Calu3 (cell line): Measurements from ENCODE around the gene ACAA1. TPM values are rescaled to one million over a fixed set of nuclear protein-coding genes. Genes with fewer than 3 reads are reported as not detected.

Source experiments
- BruUV-seq: library from RNA; stranded (reverse); fragments of 400-500 nt; replicated peaks from 2 replicates; lab custom pipeline; 2021; lab: Mats Ljungman, UMichigan
- CTCF ChIA-PET: fragments of 300-600 bp; sonication (Branson Sonifier 250); formaldehyde crosslinking; loops from one replicate; lab custom pipeline; 2022; ENCODE audit warnings: antibody characterized with exemption; lab: Charles Lee
- DNase-seq: peaks from one replicate; pipeline ENCODE4 v3.0.0; 2022
- H3K27ac Mint-ChIP-seq: one replicate; pipeline ENCODE4 v1.8.0; 2022; ENCODE audit warnings: mixed read lengths; ENCODE audit not compliant: unreplicated experiment
- H3K27me3 Mint-ChIP-seq: one replicate; pipeline ENCODE4 v1.8.0; 2022; ENCODE audit warnings: mixed read lengths; ENCODE audit not compliant: unreplicated experiment
- H3K36me3 Mint-ChIP-seq: one replicate; pipeline ENCODE4 v1.8.0; 2022; ENCODE audit warnings: mild to moderate bottlenecking, moderate library complexity, mixed read lengths; ENCODE audit not compliant: insufficient read depth, unreplicated experiment
- H3K4me1 Mint-ChIP-seq: one replicate; pipeline ENCODE4 v1.8.0; 2022; ENCODE audit warnings: mild to moderate bottlenecking, low read depth, mixed read lengths; ENCODE audit not compliant: unreplicated experiment
- H3K4me3 Mint-ChIP-seq: one replicate; pipeline ENCODE4 v1.8.0; 2022; ENCODE audit warnings: mild to moderate bottlenecking, low read depth, moderate library complexity, mixed read lengths; ENCODE audit not compliant: unreplicated experiment
- H3K9me3 Mint-ChIP-seq: one replicate; pipeline ENCODE4 v1.8.0; 2022; ENCODE audit warnings: low read depth, mixed read lengths; ENCODE audit not compliant: unreplicated experiment
- intact Hi-C: fragments of 100-400 bp; cut with micrococcal nuclease; formaldehyde crosslinking; loops from one replicate; pipeline ENCODE4 v1.10.0; 2022; ENCODE audit not compliant: unreplicated experiment
- total RNA-seq: library from RNA; stranded (reverse); gene quantifications from 2 replicates; pipeline ENCODE4 v1.2.3, GENCODE V29; 2022
- TF ChIP-seq, protein P1 (sequence below): fragments of 200-600 bp; IDR thresholded peaks from one replicate; pipeline ENCODE4 v1.8.0; 2022; ENCODE audit warnings: antibody characterized with exemption; ENCODE audit not compliant: unreplicated experiment

The ACAA1 gene
- total RNA-seq, 1 experiment from 2014 or later: 64.5 TPM

DNA sequence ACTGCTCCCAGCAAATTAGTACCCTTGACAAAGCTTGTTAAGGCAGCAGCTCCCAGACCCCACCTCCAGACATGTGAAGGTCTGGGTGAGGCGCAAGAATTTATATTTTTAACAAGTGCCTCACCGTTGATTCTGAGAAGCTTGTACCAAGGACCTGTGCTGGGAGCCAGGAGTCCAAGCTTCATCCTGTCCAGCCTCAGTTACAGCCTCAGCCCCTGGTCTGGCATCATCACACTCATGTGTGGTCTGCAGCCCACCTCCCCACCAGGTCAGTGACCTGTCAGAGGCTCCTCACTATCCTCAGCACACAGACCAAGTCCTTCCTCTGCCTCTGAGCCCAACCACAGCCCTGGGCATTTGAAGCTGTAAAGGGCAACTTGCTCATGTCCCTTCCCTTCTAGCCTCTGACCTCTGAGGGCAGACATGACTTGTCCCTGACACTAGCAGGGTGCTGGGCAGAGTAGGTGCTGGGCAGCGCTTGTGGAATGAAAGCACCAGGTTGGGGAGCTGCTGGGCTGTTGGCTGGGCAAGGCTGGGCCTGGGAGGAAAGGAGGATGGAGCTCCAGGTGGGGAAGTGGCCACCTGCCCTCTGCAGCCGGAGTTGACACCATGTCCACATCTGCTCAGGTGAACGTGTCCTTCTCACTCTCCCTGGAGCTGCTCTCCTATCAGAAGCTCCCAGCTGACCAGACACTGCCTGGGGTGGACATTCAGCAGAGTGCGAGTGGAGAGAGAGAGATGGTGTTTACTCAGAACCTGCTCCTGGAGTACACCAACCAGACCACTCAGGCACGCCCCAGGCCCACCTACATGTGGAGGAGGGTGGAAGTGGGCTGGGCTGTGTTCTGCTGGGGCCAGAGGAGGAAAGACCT lies 16.9 kb downstream of the ACAA1 start:
- Mint-ChIP-seq H3K4me3 (no peak overlapping the region), H3K27me3 (peaks cover 13% of the 10 kb centered on the region), H3K9me3 (no peaks in the 10 kb centered on the region), H3K36me3 (peaks cover 59% of the 10 kb centered on the region), H3K4me1 (peaks cover 9% of the 10 kb centered on the region), H3K27ac (peak overlapping the region; percentile 30)
- BruUV-seq: no TSS peak
- TF ChIP-seq, protein P1, sequence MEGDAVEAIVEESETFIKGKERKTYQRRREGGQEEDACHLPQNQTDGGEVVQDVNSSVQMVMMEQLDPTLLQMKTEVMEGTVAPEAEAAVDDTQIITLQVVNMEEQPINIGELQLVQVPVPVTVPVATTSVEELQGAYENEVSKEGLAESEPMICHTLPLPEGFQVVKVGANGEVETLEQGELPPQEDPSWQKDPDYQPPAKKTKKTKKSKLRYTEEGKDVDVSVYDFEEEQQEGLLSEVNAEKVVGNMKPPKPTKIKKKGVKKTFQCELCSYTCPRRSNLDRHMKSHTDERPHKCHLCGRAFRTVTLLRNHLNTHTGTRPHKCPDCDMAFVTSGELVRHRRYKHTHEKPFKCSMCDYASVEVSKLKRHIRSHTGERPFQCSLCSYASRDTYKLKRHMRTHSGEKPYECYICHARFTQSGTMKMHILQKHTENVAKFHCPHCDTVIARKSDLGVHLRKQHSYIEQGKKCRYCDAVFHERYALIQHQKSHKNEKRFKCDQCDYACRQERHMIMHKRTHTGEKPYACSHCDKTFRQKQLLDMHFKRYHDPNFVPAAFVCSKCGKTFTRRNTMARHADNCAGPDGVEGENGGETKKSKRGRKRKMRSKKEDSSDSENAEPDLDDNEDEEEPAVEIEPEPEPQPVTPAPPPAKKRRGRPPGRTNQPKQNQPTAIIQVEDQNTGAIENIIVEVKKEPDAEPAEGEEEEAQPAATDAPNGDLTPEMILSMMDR: no peak
- DNase-seq: no peak
- intact Hi-C loops: loop anchor here (5.0 kb wide), 2 partner anchors 127 to 177 kb away; no protein-coding TSS in a partner anchor
- CTCF ChIA-PET: interaction anchor here (0.6 to 0.7 kb wide), 2 partner anchors 338 to 650 kb away, joined by 3 read pairs; no protein-coding TSS in a partner anchor

DNA sequence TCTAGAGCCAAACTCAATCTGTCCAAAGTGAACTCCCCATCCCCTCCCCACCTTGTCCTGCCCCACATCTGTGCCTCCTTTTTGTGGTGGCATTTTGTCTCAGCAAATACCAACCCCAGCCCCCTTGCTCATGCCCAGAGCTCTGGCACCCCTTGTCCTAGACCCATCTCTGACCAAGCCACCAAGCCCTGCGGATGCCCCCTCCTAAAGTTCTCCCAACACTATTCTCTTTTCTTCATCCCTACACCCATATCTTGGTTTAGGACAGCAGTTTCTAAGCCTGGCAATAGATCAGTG lies 17.7 kb downstream of the ACAA1 start:
- BruUV-seq: no TSS peak
- TF ChIP-seq, protein P1: no peak
- no peak for DNase-seq
- Mint-ChIP-seq H3K36me3 (peaks cover 58% of the 10 kb centered on the region), H3K27me3 (peaks cover 13% of the 10 kb centered on the region), H3K4me1 (peaks cover 9% of the 10 kb centered on the region), H3K9me3 (no peaks in the 10 kb centered on the region), H3K4me3 (no peak overlapping the region), H3K27ac (no peak overlapping the region)
- intact Hi-C loops: loop anchor here (5.0 kb wide), 2 partner anchors 128 to 178 kb away; no protein-coding TSS in a partner anchor
- CTCF ChIA-PET: interaction anchor here (0.7 kb wide), 1 partner anchor 339 kb away, joined by 3 read pairs; no protein-coding TSS in a partner anchor

DNA sequence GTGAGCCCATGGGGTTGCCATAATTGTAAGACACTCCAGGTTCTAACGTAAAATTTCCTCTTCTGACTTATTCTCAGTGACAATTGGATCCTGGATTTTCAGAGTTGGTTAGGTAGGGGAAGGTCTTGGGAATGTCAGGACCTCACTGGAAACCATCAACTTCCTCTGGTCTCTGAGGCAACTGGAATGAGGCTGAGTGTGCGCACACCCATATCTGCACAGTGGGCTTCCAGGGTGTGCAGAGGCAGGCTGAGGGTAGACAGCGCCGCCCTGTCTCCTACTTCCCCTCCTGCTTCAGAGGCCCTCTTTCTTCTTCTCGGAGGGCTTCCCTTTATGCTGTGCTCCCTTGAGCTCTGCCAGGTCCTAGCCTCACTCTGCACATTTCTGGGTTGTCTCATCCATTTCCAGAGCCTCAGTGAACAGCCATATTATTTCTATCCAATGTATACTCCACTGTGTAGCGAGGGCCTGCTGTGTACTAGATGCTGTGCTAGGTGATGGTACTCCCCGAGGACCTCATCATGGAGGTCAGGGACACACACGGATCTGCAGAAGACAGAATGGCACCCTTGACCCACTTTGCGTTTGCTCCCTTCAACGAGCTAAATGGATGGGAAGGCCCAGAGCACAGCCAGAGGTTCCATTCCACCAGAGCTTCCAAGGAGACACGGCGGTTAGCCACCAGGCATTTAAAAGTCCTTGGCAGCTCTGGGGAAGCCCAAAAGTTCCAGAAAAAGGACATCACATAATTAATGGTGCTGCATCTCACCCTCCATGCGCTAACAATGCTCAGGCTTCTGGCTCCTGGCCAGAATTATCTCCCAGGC lies 18.3 kb downstream of the ACAA1 start:
- DNase-seq: no peak
- no TSS peak for BruUV-seq
- Mint-ChIP-seq H3K4me1 (peaks cover 9% of the 10 kb centered on the region), H3K36me3 (peaks cover 58% of the 10 kb centered on the region), H3K4me3 (no peak overlapping the region), H3K27ac (no peak overlapping the region), H3K9me3 (no peaks in the 10 kb centered on the region), H3K27me3 (peaks cover 13% of the 10 kb centered on the region)
- intact Hi-C loops: loop anchor here (5.0 kb wide), 2 partner anchors 129 to 179 kb away; no protein-coding TSS in a partner anchor
- TF ChIP-seq, protein P1: no peak
- CTCF ChIA-PET: interaction anchor here (1.3 to 1.5 kb wide), 2 partner anchors 24 to 180 kb away, joined by 3 to 5 read pairs; no protein-coding TSS in a partner anchor

DNA sequence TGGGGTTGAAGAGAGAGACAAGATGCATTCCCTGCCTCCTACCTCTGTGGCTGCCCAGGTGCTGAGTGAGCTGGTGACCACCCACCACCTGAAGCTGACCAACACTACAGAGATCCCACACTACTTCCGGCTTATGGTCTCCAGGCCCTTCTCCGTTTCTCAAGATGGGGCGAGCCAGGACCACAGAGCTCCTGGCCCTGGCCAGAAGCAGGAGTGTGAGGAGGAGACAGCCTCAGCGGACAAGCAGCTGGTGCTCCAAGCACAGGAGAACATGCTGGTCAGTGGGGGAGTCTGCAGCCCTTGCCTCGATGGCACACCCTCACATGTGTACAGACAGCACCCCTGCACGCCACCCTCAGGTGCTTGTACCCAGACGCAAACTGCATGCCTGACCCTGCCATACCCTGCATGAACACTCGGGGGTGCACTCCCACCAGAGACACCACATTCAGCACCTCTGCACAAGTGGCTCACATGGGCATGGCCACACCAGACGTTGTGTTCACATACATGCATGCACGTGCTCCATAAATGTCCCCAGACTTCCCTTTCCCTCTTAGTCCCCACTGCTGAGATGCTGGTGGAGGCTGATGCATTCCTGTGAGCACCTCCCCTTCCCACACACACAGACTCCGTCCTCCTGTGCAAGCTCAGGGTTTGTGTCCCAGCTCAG lies 19.0 kb downstream of the ACAA1 start:
- DNase-seq: peak; percentile 80
- CTCF ChIA-PET: interaction anchor here (0.7 to 1.5 kb wide), 4 partner anchors 23 to 254 kb away, joined by 3 to 15 read pairs (median 4); no protein-coding TSS in a partner anchor
- no TSS peak for BruUV-seq
- no peak overlapping the region for H3K4me3 Mint-ChIP-seq
- H3K27me3 Mint-ChIP-seq: peaks cover 13% of the 10 kb centered on the region
- peaks cover 9% of the 10 kb centered on the region for H3K4me1 Mint-ChIP-seq
- intact Hi-C loops: loop anchor here (2.0 to 5.0 kb wide), 3 partner anchors 113 to 179 kb away; no protein-coding TSS in a partner anchor
- TF ChIP-seq, protein P1: peak; percentile 68
- no peaks in the 10 kb centered on the region for H3K9me3 Mint-ChIP-seq
- peaks cover 56% of the 10 kb centered on the region for H3K36me3 Mint-ChIP-seq
- H3K27ac Mint-ChIP-seq: peak overlapping the region; percentile 47
